Type B pancreatic cell (in vitro differentiated cells): ENCODE data around the gene ADARB2. TPM values are rescaled to one million over a fixed set of nuclear protein-coding genes. Genes with fewer than 3 reads are reported as not detected.

Experiments
- DNase-seq: peaks from one replicate; pipeline ENCODE4 v3.0.0; 2021; ENCODE audit warnings: mixed read lengths; ENCODE audit not compliant: unreplicated experiment; ENCODE audit errors: extremely low spot score
- H3K27ac Mint-ChIP-seq: 2 replicates; pipeline ENCODE4 v1.8.0; 2021; ENCODE audit warnings: mild to moderate bottlenecking, mixed read lengths
- H3K27me3 Mint-ChIP-seq: 2 replicates; pipeline ENCODE4 v1.8.0; 2021; ENCODE audit warnings: mixed read lengths
- H3K36me3 Mint-ChIP-seq: 2 replicates; pipeline ENCODE4 v1.8.0; 2021; ENCODE audit warnings: mixed read lengths
- H3K4me1 Mint-ChIP-seq: one replicate; pipeline ENCODE4 v1.8.0; 2021; ENCODE audit warnings: mixed read lengths; ENCODE audit not compliant: unreplicated experiment
- H3K4me3 Mint-ChIP-seq: 2 replicates; pipeline ENCODE4 v1.8.0; 2021; ENCODE audit warnings: mild to moderate bottlenecking, mixed read lengths
- H3K9me3 Mint-ChIP-seq: 2 replicates; pipeline ENCODE4 v1.8.0; 2021; ENCODE audit warnings: mixed read lengths
- CTCF ChIP-seq: fragments of 200-600 bp; sonication (generic); conservative IDR thresholded peaks from 2 replicates; pipeline ENCODE4 v1.5.0; 2021; ENCODE audit warnings: antibody characterized with exemption, mild to moderate bottlenecking
- total RNA-seq: library from RNA; stranded (reverse); gene quantifications from 2 replicates; pipeline ENCODE4 v1.2.1, GENCODE V29; 2021; ENCODE audit warnings: low replicate concordance

Gene ADARB2
- total RNA-seq, 1 donor from 2014 or later, result 4.9 TPM

DNA sequence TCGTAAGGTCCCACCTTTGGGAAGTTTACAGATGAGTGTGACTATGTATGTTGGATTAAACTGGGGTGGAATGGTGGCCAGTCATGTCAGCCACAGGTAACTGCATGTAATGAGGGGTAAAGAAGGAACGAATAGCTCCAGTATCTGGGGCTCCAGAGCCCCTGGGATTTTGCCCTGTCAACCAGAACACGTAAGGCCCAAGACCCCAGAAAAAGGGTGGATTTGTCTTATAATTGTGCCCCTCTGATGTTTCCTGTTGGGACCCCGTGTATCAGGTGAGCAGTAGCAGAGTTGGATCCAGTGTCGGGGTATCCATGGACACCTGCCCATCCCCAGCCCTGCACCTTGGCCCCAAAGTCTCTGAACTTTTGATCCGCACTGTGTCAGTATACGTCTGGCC lies 76.9 kb downstream of the ADARB2 start:
- Mint-ChIP-seq H3K36me3 (no peaks in the 10 kb centered on the region), H3K4me1 (peaks cover 8% of the 10 kb centered on the region), H3K27ac (no peak overlapping the region), H3K9me3 (no peaks in the 10 kb centered on the region), H3K4me3 (no peak overlapping the region), H3K27me3 (peaks cover 28% of the 10 kb centered on the region)
- DNase-seq, result no peak
- TF ChIP-seq CTCF, result no peak

DNA sequence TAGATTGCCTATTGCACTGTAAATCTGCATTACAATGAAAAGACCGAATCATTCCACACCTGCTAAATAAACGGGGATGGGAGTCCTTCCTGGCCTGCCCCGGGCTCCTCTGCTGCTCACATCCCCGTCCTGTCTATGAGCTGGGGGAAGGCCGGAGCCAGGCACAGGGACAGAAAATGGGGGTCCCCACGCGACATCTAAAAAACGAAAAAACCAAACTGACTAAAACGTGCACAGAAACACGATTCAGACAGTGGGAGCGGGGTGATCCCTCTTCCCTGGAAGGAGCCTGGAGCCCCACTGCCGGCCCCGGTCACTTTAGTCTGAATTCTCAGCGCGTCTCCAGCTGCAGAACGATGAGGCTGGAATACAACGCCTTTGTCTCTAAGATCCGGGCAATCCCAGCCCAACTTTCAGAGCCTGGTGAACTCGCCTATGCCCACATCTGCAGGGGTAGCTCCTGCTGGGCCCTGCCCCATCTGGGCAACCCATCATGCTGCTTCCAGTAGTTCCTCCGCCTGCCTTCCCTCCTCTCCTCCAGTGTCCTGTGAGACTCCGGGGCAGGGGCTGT lies 78.0 kb downstream of the ADARB2 start:
- Mint-ChIP-seq H3K27ac (no peak overlapping the region), H3K9me3 (no peaks in the 10 kb centered on the region), H3K36me3 (no peaks in the 10 kb centered on the region), H3K27me3 (peaks cover 28% of the 10 kb centered on the region), H3K4me3 (no peak overlapping the region), H3K4me1 (peaks cover 4% of the 10 kb centered on the region)
- DNase-seq, result no peak
- TF ChIP-seq CTCF, result no peak

DNA sequence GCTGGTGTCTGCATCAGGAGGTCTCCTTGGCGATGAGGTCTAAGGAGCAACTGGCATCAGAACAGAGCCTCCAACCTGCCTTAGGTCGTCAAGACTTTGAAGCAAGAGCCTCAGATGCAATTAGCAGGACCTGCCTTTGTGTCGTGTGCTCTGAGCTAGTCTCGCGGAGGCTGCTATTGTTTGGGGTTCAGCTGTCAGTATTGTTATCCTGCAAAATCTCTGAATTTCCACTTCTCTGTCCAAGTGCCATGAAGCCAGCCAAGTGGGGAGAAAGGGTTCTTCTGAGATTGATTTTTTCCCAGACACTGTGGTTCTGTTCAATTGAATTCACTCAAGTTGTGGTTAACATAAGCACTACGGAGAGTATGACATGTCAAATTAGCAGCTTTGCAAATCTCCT lies 78.7 kb downstream of the ADARB2 start:
- no peak for TF ChIP-seq CTCF
- H3K9me3 Mint-ChIP-seq, result no peaks in the 10 kb centered on the region

GRCh38 chr10:1657479-1657878 lies 79.8 kb downstream of the ADARB2 start:
- TF ChIP-seq CTCF, result no peak
- H3K36me3 Mint-ChIP-seq, result no peaks in the 10 kb centered on the region

More for the DNA sequence above, 78.7 kb downstream of the ADARB2 start:
- H3K27ac Mint-ChIP-seq, result no peak overlapping the region
- no peaks in the 10 kb centered on the region for H3K4me1 Mint-ChIP-seq
- no peak overlapping the region for H3K4me3 Mint-ChIP-seq
- H3K36me3 Mint-ChIP-seq, result no peaks in the 10 kb centered on the region
- H3K27me3 Mint-ChIP-seq, result peaks cover 28% of the 10 kb centered on the region
- DNase-seq, result no peak

DNA sequence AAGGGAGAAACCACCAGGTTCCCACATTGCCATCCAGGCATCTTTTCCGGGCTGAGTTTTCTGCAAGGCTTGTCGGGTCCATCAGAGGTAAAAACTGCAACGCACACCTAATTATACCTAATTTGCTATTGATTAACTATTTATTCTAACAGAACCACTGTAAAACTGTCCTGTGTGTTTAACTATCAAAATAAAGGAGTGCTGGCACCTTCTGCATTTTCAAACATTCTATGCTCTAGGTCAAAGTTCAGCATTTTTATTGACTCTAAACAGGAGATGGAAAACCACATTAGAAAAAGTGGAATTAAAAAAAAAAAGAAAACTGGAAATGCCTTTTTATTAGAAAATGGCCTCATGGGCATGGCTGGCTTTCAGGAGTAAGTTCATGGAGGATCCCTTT lies 82.0 kb downstream of the ADARB2 start:
- peaks cover 24% of the 10 kb centered on the region for H3K27me3 Mint-ChIP-seq
- no peaks in the 10 kb centered on the region for H3K36me3 Mint-ChIP-seq
- no peak overlapping the region for H3K4me3 Mint-ChIP-seq
- TF ChIP-seq CTCF, result no peak
- no peak for DNase-seq
- H3K4me1 Mint-ChIP-seq, result no peaks in the 10 kb centered on the region
- peak overlapping the region; percentile 39 for H3K27ac Mint-ChIP-seq
- no peaks in the 10 kb centered on the region for H3K9me3 Mint-ChIP-seq

More at GRCh38 chr10:1657479-1657878, 79.8 kb downstream of the ADARB2 start:
- no peak overlapping the region for H3K4me3 Mint-ChIP-seq
- no peak for DNase-seq
- H3K27ac Mint-ChIP-seq, result no peak overlapping the region
- no peaks in the 10 kb centered on the region for H3K9me3 Mint-ChIP-seq
- no peaks in the 10 kb centered on the region for H3K4me1 Mint-ChIP-seq
- peaks cover 34% of the 10 kb centered on the region for H3K27me3 Mint-ChIP-seq

DNA sequence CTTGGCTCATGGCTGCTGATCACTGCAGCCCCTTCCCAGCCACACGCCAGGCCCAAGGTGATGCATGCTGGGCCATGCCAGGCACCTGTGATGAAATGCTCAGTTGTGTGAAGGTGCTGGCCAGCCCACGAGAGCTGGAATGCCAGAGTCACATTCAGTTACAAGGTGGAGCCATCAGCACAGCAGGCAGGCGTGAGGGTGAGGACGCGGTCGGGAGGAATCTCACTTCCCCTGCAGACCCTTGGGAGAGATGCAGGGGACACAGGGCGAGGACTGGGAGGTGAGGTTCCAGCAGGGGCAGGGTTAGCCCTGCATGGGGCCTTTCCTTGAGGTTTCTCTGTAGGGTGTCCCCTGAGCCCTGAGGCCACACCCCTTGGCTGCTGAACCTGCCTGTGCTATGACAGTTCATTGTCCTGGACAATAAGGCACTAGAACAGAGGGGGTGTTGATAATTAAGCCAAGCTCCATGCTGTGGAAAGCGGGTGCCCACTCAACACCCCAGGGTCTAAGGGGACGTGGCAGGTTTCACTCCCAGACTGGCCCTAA lies 82.4 kb downstream of the ADARB2 start:
- Mint-ChIP-seq H3K4me1 (no peaks in the 10 kb centered on the region), H3K9me3 (no peaks in the 10 kb centered on the region), H3K4me3 (no peak overlapping the region), H3K36me3 (no peaks in the 10 kb centered on the region), H3K27me3 (peaks cover 29% of the 10 kb centered on the region), H3K27ac (no peak overlapping the region)
- DNase-seq, result peak; percentile 49
- TF ChIP-seq CTCF, result no peak
